ENCODE measurements around the gene TCEANC2.

DNA sequence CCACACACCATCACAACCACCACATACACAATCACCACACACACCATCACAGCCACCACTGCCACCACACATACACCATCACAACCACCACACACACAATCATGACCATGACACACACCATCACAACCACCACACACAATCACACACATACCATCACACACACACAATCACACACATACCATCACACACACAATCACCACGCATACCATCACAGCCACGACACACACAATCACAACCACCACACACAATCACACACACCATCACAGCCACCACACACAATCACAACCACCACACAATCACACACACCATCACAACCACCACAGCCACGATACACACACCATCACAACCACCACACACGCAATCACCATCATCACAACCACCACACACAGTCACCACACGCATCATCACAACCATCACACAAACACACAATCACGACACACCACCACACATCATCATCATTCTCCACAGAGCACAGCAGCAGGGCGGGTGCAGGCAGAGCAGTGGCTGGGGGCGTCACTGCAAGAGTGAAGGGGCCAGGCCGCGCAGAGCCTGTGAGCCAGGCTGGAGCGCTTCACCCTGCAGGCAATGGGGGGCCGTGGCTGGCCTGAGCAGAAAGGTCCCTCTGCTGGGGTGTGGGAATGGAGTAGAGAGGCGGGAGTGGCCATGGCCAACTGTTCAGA lies 66.8 kb downstream of the TCEANC2 start:
- TF ChIP-seq GLIS3 (CRISPR knock-in tag; IDR thresholded peaks at IDR 0.05) (no peak), ZFP30 (CRISPR knock-in tag; IDR thresholded peaks at IDR 0.05) (no peak), RARB (CRISPR knock-in tag; IDR thresholded peaks at IDR 0.05) (no peak), ARNTL (CRISPR knock-in tag; IDR thresholded peaks at IDR 0.05; ENCODE audit: borderline replicate concordance, low read depth) (no peak), ZFP3 (CRISPR knock-in tag; IDR thresholded peaks at IDR 0.05) (no peak), ESRRG (CRISPR knock-in tag; IDR thresholded peaks at IDR 0.05) (no peak), ZNF565 (CRISPR knock-in tag; conservative IDR thresholded peaks at IDR 0.05; ENCODE audit: low read depth) (no peak), ZC3H10 (CRISPR knock-in tag; IDR thresholded peaks at IDR 0.05) (no peak)
- TF ChIP-seq, protein P1, sequence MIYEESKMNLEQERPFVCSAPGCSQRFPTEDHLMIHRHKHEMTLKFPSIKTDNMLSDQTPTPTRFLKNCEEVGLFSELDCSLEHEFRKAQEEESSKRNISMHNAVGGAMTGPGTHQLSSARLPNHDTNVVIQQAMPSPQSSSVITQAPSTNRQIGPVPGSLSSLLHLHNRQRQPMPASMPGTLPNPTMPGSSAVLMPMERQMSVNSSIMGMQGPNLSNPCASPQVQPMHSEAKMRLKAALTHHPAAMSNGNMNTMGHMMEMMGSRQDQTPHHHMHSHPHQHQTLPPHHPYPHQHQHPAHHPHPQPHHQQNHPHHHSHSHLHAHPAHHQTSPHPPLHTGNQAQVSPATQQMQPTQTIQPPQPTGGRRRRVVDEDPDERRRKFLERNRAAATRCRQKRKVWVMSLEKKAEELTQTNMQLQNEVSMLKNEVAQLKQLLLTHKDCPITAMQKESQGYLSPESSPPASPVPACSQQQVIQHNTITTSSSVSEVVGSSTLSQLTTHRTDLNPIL (CRISPR knock-in tag; IDR thresholded peaks at IDR 0.05; ENCODE audit: low read depth) = no peak
- TF ChIP-seq, protein P2, sequence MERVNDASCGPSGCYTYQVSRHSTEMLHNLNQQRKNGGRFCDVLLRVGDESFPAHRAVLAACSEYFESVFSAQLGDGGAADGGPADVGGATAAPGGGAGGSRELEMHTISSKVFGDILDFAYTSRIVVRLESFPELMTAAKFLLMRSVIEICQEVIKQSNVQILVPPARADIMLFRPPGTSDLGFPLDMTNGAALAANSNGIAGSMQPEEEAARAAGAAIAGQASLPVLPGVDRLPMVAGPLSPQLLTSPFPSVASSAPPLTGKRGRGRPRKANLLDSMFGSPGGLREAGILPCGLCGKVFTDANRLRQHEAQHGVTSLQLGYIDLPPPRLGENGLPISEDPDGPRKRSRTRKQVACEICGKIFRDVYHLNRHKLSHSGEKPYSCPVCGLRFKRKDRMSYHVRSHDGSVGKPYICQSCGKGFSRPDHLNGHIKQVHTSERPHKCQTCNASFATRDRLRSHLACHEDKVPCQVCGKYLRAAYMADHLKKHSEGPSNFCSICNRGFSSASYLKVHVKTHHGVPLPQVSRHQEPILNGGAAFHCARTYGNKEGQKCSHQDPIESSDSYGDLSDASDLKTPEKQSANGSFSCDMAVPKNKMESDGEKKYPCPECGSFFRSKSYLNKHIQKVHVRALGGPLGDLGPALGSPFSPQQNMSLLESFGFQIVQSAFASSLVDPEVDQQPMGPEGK (CRISPR knock-in tag; IDR thresholded peaks at IDR 0.05; ENCODE audit: borderline replicate concordance) = no peak

Measured in SK-N-SH treated with all-trans-retinoic acid at 6 μM for 48 hours (cell line).